ENCODE results near the gene PTPRD. TPM values are rescaled to one million over a fixed set of nuclear protein-coding genes. Genes with fewer than 3 reads are reported as not detected.
A peak's percentile ranks its signal among the peaks of the same experiment; 100 is the strongest.

Gene PTPRD
- total and polyA plus RNA-seq, 7 experiments from 2014 or later = 0.71 TPM; not detected in 6

- intact Hi-C loops (cut with micrococcal nuclease) = no loop called here
- Mint-ChIP-seq H3K9me3 (peaks cover 0 to 3% (median 0%) of the 10 kb centered on the region in 11 donors), H3K4me3 (no peak overlapping the region), H3K27ac (no peak overlapping the region), H3K36me3 (no peaks in the 10 kb centered on the region), H3K4me1 (no peaks in the 10 kb centered on the region), H3K27me3 (no peaks in the 10 kb centered on the region)
- no peak for DNase-seq
- no peak for ATAC-seq
- no peaks in the 10 kb centered on the region for H3K4me1 ChIP-seq (ENCODE audit: control insufficient read depth in 2 of 2, insufficient read depth in 2 of 2, low read length in 2 of 2)
- CTCF ChIA-PET = no interaction called here
- no peaks in the 10 kb centered on the region for H3K36me3 ChIP-seq (ENCODE audit: control insufficient read depth in 2 of 3, insufficient read depth in 3 of 3, low read length in 3 of 3)
- POLR2A ChIA-PET = no interaction called here
- H3K9me3 ChIP-seq (ENCODE audit: control insufficient read depth in 2 of 3, low read length in 3 of 3) = no peaks in the 10 kb centered on the region
- H3K27ac ChIP-seq (ENCODE audit: low read depth, low read length) = no peak overlapping the region
- no peak overlapping the region for H3K4me3 ChIP-seq (ENCODE audit: low read length)
- H3K27me3 ChIP-seq (ENCODE audit: control insufficient read depth in 2 of 2, insufficient read depth in 2 of 2, low read length in 2 of 2) = no peaks in the 10 kb centered on the region
These were observed 792.9 kb downstream of the PTPRD start for GRCh38 chr9:9819886-9820285.

GRCh38 chr9:9817176-9817575, 795.6 kb downstream of the PTPRD start:
- no peaks in the 10 kb centered on the region for H3K4me1 Mint-ChIP-seq

GRCh38 chr9:9804109-9804508, 808.7 kb downstream of the PTPRD start:
- no peak overlapping the region for H3K4me3 ChIP-seq (ENCODE audit: low read length)
- Mint-ChIP-seq H3K9me3 (peaks cover 0 to 9% (median 0%) of the 10 kb centered on the region in 11 donors), H3K36me3 (no peaks in the 10 kb centered on the region), H3K4me3 (no peak overlapping the region), H3K27me3 (no peaks in the 10 kb centered on the region), H3K4me1 (no peaks in the 10 kb centered on the region), H3K27ac (no peak overlapping the region)
- H3K36me3 ChIP-seq (ENCODE audit: control insufficient read depth in 2 of 3, insufficient read depth in 3 of 3, low read length in 3 of 3) = no peaks in the 10 kb centered on the region
- H3K9me3 ChIP-seq (ENCODE audit: control insufficient read depth in 2 of 3, low read length in 3 of 3) = no peaks in the 10 kb centered on the region
- CTCF ChIA-PET = no interaction called here
- intact Hi-C loops (cut with micrococcal nuclease) = no loop called here
- H3K27ac ChIP-seq (ENCODE audit: low read depth, low read length) = no peak overlapping the region
- ATAC-seq (no peak), DNase-seq (no peak)
- POLR2A ChIA-PET = no interaction called here
- no peaks in the 10 kb centered on the region for H3K4me1 ChIP-seq (ENCODE audit: control insufficient read depth in 2 of 2, insufficient read depth in 2 of 2, low read length in 2 of 2)
- no peaks in the 10 kb centered on the region for H3K27me3 ChIP-seq (ENCODE audit: control insufficient read depth in 2 of 2, insufficient read depth in 2 of 2, low read length in 2 of 2)

More at GRCh38 chr9:9817176-9817575, 795.6 kb downstream of the PTPRD start:
- no peak overlapping the region for H3K4me3 ChIP-seq (ENCODE audit: low read length)
- DNase-seq (no peak), ATAC-seq (no peak)
- no peaks in the 10 kb centered on the region for H3K27me3 Mint-ChIP-seq
- ChIA-PET POLR2A (no interaction called here), CTCF (no interaction called here)
- H3K36me3 ChIP-seq (ENCODE audit: control insufficient read depth in 2 of 3, insufficient read depth in 3 of 3, low read length in 3 of 3) = no peaks in the 10 kb centered on the region
- H3K9me3 ChIP-seq (ENCODE audit: control insufficient read depth in 2 of 3, low read length in 3 of 3) = no peaks in the 10 kb centered on the region
- H3K9me3 Mint-ChIP-seq = peaks cover 0 to 4% (median 0%) of the 10 kb centered on the region in 11 donors
- H3K36me3 Mint-ChIP-seq = no peaks in the 10 kb centered on the region
- intact Hi-C loops (cut with micrococcal nuclease) = no loop called here
- H3K27me3 ChIP-seq (ENCODE audit: control insufficient read depth in 2 of 2, insufficient read depth in 2 of 2, low read length in 2 of 2) = no peaks in the 10 kb centered on the region
- no peak overlapping the region for H3K4me3 Mint-ChIP-seq
- H3K4me1 ChIP-seq (ENCODE audit: control insufficient read depth in 2 of 2, insufficient read depth in 2 of 2, low read length in 2 of 2) = no peaks in the 10 kb centered on the region
- H3K27ac ChIP-seq (ENCODE audit: low read depth, low read length) = no peak overlapping the region
- H3K27ac Mint-ChIP-seq = no peak overlapping the region

GRCh38 chr9:9799287-9799686, 813.5 kb downstream of the PTPRD start:
- Histone ChIP-seq H3K4me3 (ENCODE audit: low read length) (no peak overlapping the region), H3K4me1 (ENCODE audit: control insufficient read depth in 2 of 2, insufficient read depth in 2 of 2, low read length in 2 of 2) (no peaks in the 10 kb centered on the region), H3K36me3 (ENCODE audit: control insufficient read depth in 2 of 3, insufficient read depth in 3 of 3, low read length in 3 of 3) (no peaks in the 10 kb centered on the region), H3K27ac (ENCODE audit: low read depth, low read length) (no peak overlapping the region), H3K9me3 (ENCODE audit: control insufficient read depth in 2 of 3, low read length in 3 of 3) (no peaks in the 10 kb centered on the region), H3K27me3 (ENCODE audit: control insufficient read depth in 2 of 2, insufficient read depth in 2 of 2, low read length in 2 of 2) (no peaks in the 10 kb centered on the region)
- intact Hi-C loops (cut with micrococcal nuclease) = no loop called here
- H3K4me1 Mint-ChIP-seq = no peaks in the 10 kb centered on the region
- H3K27me3 Mint-ChIP-seq = no peaks in the 10 kb centered on the region
- peaks cover 0 to 5% (median 0%) of the 10 kb centered on the region in 11 donors for H3K9me3 Mint-ChIP-seq
- ChIA-PET CTCF (no interaction called here), POLR2A (no interaction called here)
- no peak overlapping the region for H3K4me3 Mint-ChIP-seq
- no peaks in the 10 kb centered on the region for H3K36me3 Mint-ChIP-seq
- ATAC-seq = no peak
- H3K27ac Mint-ChIP-seq = no peak overlapping the region
- DNase-seq = no peak

GRCh38 chr9:9792144-9792857, 820.5 kb downstream of the PTPRD start:
- CTCF ChIA-PET = interaction anchor here (0.6 kb wide), 1 partner anchor 120 kb away, joined by 3 read pairs; no protein-coding TSS in a partner anchor
- H3K27me3 Mint-ChIP-seq = no peaks in the 10 kb centered on the region
- no peak for DNase-seq

GRCh38 chr9:9791611-9792010, 821.2 kb downstream of the PTPRD start:
- H3K4me3 ChIP-seq (ENCODE audit: low read length) = no peak overlapping the region

More at GRCh38 chr9:9792144-9792857, 820.5 kb downstream of the PTPRD start:
- Histone ChIP-seq H3K9me3 (ENCODE audit: control insufficient read depth in 2 of 3, low read length in 3 of 3) (no peaks in the 10 kb centered on the region), H3K4me1 (ENCODE audit: control insufficient read depth in 2 of 2, insufficient read depth in 2 of 2, low read length in 2 of 2) (no peaks in the 10 kb centered on the region), H3K27me3 (ENCODE audit: control insufficient read depth in 2 of 2, insufficient read depth in 2 of 2, low read length in 2 of 2) (no peaks in the 10 kb centered on the region), H3K36me3 (ENCODE audit: control insufficient read depth in 2 of 3, insufficient read depth in 3 of 3, low read length in 3 of 3) (no peaks in the 10 kb centered on the region), H3K27ac (ENCODE audit: low read depth, low read length) (no peak overlapping the region), H3K4me3 (ENCODE audit: low read length) (no peak overlapping the region)
- no peak overlapping the region for H3K27ac Mint-ChIP-seq
- ATAC-seq = no peak
- no peaks in the 10 kb centered on the region for H3K36me3 Mint-ChIP-seq
- intact Hi-C loops (cut with micrococcal nuclease) = no loop called here
- H3K4me3 Mint-ChIP-seq = no peak overlapping the region
- H3K4me1 Mint-ChIP-seq = no peaks in the 10 kb centered on the region
- peaks cover 0 to 5% (median 0%) of the 10 kb centered on the region in 11 donors for H3K9me3 Mint-ChIP-seq
- POLR2A ChIA-PET = no interaction called here

GRCh38 chr9:9790216-9790872, 822.5 kb downstream of the PTPRD start:
- peak in 4 of 9 donors; percentile 1 to 22 (median 8) for DNase-seq

More at GRCh38 chr9:9791611-9792010, 821.2 kb downstream of the PTPRD start:
- Histone ChIP-seq H3K27me3 (ENCODE audit: control insufficient read depth in 2 of 2, insufficient read depth in 2 of 2, low read length in 2 of 2) (no peaks in the 10 kb centered on the region), H3K36me3 (ENCODE audit: control insufficient read depth in 2 of 3, insufficient read depth in 3 of 3, low read length in 3 of 3) (no peaks in the 10 kb centered on the region), H3K4me1 (ENCODE audit: control insufficient read depth in 2 of 2, insufficient read depth in 2 of 2, low read length in 2 of 2) (no peaks in the 10 kb centered on the region), H3K9me3 (ENCODE audit: control insufficient read depth in 2 of 3, low read length in 3 of 3) (no peaks in the 10 kb centered on the region), H3K27ac (ENCODE audit: low read depth, low read length) (no peak overlapping the region)
- no peak overlapping the region for H3K4me3 Mint-ChIP-seq
- CTCF ChIA-PET = interaction anchor here (0.8 kb wide), 1 partner anchor 185 kb away, joined by 3 read pairs; no protein-coding TSS in a partner anchor
- no peaks in the 10 kb centered on the region for H3K4me1 Mint-ChIP-seq
- H3K36me3 Mint-ChIP-seq = no peaks in the 10 kb centered on the region
- no peaks in the 10 kb centered on the region for H3K27me3 Mint-ChIP-seq
- POLR2A ChIA-PET = no interaction called here
- ATAC-seq = no peak
- no peak overlapping the region for H3K27ac Mint-ChIP-seq
- peaks cover 0 to 1% (median 0%) of the 10 kb centered on the region in 11 donors for H3K9me3 Mint-ChIP-seq
- intact Hi-C loops (cut with micrococcal nuclease) = no loop called here
- DNase-seq = no peak

More at GRCh38 chr9:9790216-9790872, 822.5 kb downstream of the PTPRD start:
- no peak for ATAC-seq
- H3K4me1 Mint-ChIP-seq = no peaks in the 10 kb centered on the region
- no peak overlapping the region for H3K27ac Mint-ChIP-seq
- Histone ChIP-seq H3K4me1 (ENCODE audit: control insufficient read depth in 2 of 2, insufficient read depth in 2 of 2, low read length in 2 of 2) (no peaks in the 10 kb centered on the region), H3K4me3 (ENCODE audit: low read length) (no peak overlapping the region), H3K36me3 (ENCODE audit: control insufficient read depth in 2 of 3, insufficient read depth in 3 of 3, low read length in 3 of 3) (no peaks in the 10 kb centered on the region), H3K27me3 (ENCODE audit: control insufficient read depth in 2 of 2, insufficient read depth in 2 of 2, low read length in 2 of 2) (no peaks in the 10 kb centered on the region), H3K27ac (ENCODE audit: low read depth, low read length) (no peak overlapping the region), H3K9me3 (ENCODE audit: control insufficient read depth in 2 of 3, low read length in 3 of 3) (no peaks in the 10 kb centered on the region)
- H3K9me3 Mint-ChIP-seq = peaks cover 0 to 1% (median 0%) of the 10 kb centered on the region in 11 donors
- POLR2A ChIA-PET = no interaction called here
- H3K36me3 Mint-ChIP-seq = no peaks in the 10 kb centered on the region
- intact Hi-C loops (cut with micrococcal nuclease) = no loop called here
- no peak overlapping the region for H3K4me3 Mint-ChIP-seq
- CTCF ChIA-PET = no interaction called here
- no peaks in the 10 kb centered on the region for H3K27me3 Mint-ChIP-seq
